K562 (cell line): ENCODE results near the gene ATP10B.

Experiments used
- ELF4 ChIP-seq: fragments of 450-650 bp; formaldehyde crosslinking; IDR thresholded peaks from 2 replicates; pipeline ENCODE4 v1.4.0; 2022; ENCODE audit warnings: missing genetic modification characterization
- KHSRP ChIP-seq: fragments of 450-650 bp; IDR thresholded peaks from 2 replicates; pipeline ENCODE4 v1.6.1; 2017
- POLR2AphosphoS5 ChIP-seq: IDR thresholded peaks from 2 replicates; pipeline ENCODE4 v1.6.1; 2011; ENCODE audit warnings: mild to moderate bottlenecking, low read depth, low read length, moderate library complexity; ENCODE audit not compliant: control insufficient read depth, insufficient read depth
- SMARCC2 ChIP-seq: fragments of 450-650 bp; IDR thresholded peaks from 2 replicates; pipeline ENCODE4 v1.6.1; 2017; ENCODE audit warnings: antibody characterized with exemption, moderate library complexity, mild to moderate bottlenecking, low read depth
- TCF7 ChIP-seq: sonication (generic); IDR thresholded peaks from 2 replicates; pipeline ENCODE4 v1.6.1; 2016; ENCODE audit warnings: antibody characterized with exemption, borderline replicate concordance
- TF ChIP-seq, protein P1 (sequence below): fragments of 250-450 bp; sonication (Bioruptor Pico); IDR thresholded peaks from 2 replicates; pipeline ENCODE4 v1.8.0; 2022; ENCODE audit warnings: moderate library complexity, mild to moderate bottlenecking, inconsistent platforms
- TF ChIP-seq, protein P2 (sequence below): sonication (generic); formaldehyde crosslinking; IDR thresholded peaks from 2 replicates; pipeline ENCODE4 v1.8.1; 2023; ENCODE audit warnings: mild to moderate bottlenecking, missing genetic modification reagents, moderate library complexity

GRCh38 chr5:160638161-160638742 is 213.8 kb downstream of the ATP10B start:
- TF ChIP-seq, protein P1, sequence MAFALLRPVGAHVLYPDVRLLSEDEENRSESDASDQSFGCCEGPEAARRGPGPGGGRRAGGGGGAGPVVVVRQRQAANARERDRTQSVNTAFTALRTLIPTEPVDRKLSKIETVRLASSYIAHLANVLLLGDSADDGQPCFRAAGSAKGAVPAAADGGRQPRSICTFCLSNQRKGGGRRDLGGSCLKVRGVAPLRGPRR (CRISPR knock-in tag), result no peak
- TF ChIP-seq ELF4 (CRISPR knock-in tag) (no peak), KHSRP (no peak), TCF7 (no peak), SMARCC2 (no peak), POLR2AphosphoS5 (no peak)
- TF ChIP-seq, protein P2, sequence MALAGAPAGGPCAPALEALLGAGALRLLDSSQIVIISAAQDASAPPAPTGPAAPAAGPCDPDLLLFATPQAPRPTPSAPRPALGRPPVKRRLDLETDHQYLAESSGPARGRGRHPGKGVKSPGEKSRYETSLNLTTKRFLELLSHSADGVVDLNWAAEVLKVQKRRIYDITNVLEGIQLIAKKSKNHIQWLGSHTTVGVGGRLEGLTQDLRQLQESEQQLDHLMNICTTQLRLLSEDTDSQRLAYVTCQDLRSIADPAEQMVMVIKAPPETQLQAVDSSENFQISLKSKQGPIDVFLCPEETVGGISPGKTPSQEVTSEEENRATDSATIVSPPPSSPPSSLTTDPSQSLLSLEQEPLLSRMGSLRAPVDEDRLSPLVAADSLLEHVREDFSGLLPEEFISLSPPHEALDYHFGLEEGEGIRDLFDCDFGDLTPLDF, result no peak
